SKM-1 (cell line): ENCODE measurements around the gene E2F2.
"Not testable (repeated sequence)": the region's sequence is repeated elsewhere in the genome, so short reads cannot be mapped to it uniquely, and the experiment has no call there.

Experiments used
- DNase-seq: peaks from one replicate; lab custom pipeline; 2025; ENCODE audit not compliant: unreplicated experiment; lab: John Stamatoyannopoulos, UW

The E2F2 gene

GRCh38 chr1:23525558-23526250, 5.3 kb downstream of the E2F2 start:
- no peak for DNase-seq

DNA sequence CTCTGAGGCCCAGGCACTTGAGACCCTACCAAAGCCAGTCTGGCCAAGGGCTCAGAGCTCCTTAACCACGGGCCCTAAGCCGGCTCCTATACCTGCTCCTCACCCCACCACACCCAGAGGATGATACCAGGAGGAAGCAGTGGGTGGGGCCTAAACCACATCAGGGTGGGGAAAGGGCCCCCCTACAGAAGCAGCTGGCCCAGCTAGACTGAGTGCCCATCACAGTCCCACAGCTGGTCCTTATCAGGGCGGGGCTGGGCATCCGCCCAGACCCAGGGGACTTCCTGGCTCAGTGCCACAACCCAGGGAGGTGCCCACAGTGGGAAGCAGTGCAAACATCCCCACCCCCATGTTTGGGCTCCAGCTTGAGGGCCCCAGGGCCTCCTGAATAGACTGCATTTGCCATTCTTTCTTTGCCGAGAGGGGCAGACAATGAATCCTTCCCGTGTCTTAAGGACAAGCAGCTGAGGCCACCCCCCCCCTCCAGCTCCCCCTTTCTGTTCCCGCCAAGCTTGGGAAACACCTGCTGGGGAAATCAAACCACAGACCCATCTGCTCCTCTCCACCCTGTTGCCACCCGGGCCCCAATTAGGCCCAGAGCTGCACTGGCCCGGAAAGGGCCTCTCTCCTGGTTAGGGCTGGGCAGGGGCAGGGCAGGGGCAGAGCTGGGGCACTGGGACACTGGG, 6.2 kb downstream of the E2F2 start:
- no peak for DNase-seq

- DNase-seq: no peak
Observed at GRCh38 chr1:23524163-23524562, 6.9 kb downstream of the E2F2 start.

DNA sequence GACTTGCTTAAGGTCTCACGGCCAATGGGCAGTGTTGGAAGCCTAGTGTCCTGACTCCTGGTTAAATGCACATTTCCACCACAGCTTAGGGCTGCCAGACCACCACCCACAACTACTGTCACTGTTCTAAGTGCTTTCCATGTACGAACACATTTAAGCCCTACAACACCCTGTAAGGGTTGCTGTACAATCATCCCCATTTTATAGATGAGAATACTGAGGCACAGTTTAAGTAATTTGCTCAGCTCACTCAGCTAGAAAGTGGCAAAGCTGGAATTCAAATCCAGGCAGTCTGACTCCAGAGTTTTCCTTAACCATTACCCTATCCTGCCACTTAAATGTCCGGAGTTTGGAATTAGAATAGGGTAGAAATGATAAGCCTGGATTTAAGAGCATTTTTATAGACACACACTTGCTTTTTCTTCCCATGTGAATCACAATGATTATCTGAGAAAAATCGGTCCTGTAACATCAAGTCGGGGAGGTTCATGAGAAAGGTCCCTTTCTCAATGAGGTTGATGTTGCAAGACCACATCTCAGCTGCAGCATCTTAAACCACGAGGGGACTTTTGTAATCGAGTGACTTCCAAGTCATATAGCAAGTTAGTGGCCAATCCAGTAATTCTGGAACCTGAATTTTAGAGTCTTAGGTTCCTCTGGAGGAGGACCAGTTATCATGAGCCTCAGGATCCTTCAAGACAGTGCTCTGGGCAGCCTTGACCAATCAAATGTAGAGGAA, 8.6 kb downstream of the E2F2 start:
- DNase-seq: no peak

- no peak for DNase-seq
Observed at GRCh38 chr1:23521588-23521987, 9.4 kb downstream of the E2F2 start.

DNA sequence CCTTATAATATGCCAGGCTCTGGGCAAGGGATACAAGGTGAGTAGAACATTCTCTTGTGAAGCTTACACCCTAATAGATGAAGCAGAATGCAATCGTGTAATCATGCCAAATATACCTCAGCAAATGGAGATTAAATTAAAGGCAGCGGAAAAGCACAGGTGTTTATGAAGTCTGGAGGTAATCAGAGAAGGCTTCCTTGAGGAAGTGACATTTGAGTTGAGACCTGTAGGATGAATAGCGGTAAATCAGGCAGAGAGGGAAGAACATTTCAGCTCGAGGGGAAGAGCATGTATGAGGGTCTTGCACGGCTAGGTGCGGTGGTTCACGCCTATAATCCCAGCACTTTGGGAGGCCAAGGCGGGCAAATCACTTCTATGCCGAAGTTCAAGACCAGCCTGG, 13.5 kb downstream of the E2F2 start:
- DNase-seq: no peak

GRCh38 chr1:23515905-23516304, 15.1 kb downstream of the E2F2 start:
- DNase-seq: no peak

DNA sequence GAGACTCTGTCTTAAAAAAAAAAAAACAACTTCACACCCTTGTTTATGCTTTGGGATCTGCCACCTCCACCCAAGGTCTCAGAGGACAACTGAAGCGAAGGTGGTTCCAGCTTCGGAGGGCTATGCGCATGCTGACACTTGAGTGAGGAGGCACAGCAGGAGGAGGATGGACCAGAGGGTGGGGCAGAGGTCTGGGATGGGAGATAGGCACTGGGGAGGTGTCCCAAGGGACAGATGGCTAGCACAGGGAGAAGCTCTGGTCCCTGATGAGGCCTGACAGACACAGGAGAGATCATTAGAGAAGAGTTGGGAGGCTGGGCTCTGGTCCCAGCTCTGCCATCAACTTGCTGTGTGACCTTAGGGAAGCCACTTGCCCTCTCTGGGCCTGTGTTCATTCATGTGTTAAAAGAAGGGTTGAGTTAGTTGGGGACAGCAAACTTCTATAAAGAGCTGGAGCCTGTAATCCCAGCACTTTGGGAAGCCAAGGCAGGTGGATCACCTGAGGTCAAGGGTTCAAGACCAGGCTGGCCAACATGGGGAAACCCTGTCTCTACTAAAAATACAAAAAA, 16.8 kb downstream of the E2F2 start:
- DNase-seq: no peak

- DNase-seq: no peak
Observed at GRCh38 chr1:23509896-23510295, 21.1 kb downstream of the E2F2 start.

- no peak for DNase-seq
Observed at GRCh38 chr1:23506376-23507107, 24.5 kb downstream of the E2F2 start.

DNA sequence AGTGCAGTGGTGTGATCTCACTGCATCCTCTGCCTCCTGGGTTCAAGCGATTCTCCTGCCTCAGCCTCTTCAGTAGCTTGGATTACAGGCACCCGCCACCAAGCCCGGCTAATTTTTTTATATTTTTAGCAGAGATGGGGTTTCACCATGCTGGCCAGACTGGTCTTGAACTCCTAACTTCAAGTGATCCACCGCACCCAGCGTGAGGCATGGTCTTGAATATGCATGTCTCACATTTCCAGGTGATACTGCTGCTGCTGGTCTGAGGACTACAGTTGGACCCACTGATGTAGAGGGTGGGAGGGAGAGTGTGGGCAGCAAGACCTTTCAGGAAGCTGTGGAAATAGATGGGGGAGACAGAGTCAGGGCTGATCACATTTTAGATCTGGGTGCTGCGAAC, 25.2 kb downstream of the E2F2 start:
- no peak for DNase-seq

- DNase-seq: not testable (repeated sequence)
Observed at GRCh38 chr1:23504156-23504555, 26.9 kb downstream of the E2F2 start.

DNA sequence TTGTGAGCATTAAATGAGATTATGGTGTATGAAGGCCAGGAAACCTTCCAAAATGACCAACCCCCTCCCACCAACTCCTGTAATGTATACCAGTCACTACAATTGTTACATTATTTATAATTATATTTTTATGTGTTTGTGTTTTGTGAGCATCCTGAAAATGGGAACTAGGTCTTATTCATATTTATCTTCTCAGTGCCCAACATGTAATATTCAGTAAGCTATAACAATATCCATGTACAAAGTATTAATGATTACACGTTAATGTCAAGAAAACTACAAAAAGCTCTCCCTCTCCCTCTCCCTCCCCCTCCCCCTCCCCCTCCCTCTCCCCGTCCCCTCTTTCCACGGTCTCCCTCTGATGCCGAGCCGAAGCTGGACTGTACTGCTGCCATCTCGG, 28.1 kb downstream of the E2F2 start:
- no peak for DNase-seq

DNA sequence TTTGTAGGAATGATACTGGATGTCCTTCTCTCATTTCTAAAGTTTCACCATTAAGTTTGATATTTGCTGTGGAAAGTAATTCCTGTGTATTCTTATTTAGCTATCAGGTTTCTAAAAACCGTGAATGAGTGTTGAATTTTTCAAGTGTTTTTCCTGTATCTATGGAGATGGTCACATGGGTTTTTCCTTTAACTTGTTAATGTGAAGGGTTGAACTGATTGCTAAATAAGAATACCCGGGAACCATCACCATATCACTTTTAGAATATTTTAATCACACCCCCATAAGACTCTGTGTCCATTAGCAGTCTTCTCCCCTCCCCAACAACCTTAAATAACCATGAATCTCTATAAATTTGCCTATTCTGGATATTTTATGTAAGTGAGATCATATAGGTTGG, 30.6 kb downstream of the E2F2 start:
- no peak for DNase-seq

- no peak for DNase-seq
Observed at GRCh38 chr1:23497777-23498439, 33.1 kb downstream of the E2F2 start.

DNA sequence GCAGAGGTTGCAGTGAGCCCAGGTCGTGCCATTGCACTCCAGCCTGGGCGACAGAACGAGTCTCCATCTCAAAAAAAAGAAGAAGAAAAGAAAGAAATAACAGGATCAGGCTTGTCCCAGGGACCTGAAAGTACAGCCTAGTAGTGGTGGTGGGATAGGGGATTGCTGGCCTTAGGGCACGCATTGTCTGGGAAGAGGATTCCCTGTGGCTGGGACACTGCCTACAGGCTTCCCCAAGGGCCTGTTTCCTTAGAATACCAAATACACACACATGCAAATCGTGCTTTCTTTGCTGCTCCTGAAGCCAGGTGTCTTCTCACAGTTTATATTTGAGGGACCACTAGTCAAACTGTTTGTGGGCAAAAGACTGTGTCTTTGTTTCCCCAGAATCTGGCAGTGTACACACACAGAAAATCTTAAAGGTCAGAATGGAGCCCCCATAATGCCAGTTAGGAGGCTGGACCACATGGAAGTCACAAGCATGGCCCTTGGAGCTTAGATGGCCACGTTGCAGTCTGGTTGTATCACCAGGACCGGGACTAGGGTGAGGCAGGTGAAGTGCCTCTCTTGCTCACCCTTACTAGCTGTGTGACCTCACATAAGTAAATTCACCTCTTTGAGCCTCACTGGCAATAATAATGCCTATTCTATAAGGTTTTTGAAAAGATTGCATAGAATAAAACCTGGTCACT, 34.4 kb downstream of the E2F2 start:
- DNase-seq: no peak

GRCh38 chr1:23494836-23495235, 36.2 kb downstream of the E2F2 start:
- not testable (repeated sequence) for DNase-seq

GRCh38 chr1:23492776-23493175, 38.3 kb downstream of the E2F2 start:
- not testable (repeated sequence) for DNase-seq

- no peak for DNase-seq
Observed at GRCh38 chr1:23492132-23492720, 38.8 kb downstream of the E2F2 start.

DNA sequence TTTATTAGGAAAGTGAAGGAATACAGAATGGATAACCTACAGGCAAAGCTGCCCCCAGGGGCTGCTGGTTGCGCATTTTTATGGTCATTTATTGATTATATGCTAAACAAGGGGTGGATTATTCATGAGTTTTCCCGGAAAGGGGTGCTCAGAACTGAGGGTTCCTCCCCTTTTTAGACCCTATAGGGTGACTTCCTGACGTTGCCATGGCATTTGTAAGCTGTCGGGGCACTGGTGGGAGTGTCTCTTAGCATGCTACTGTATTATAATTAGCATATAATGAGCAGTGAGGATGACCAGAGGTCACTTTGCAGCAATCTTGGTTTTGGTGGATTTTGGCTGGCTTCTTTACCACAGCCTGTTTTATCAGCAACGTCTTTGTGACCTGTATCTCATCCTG, 41.2 kb downstream of the E2F2 start:
- no peak for DNase-seq
